OCI-LY7 (cell line): ENCODE results near the gene TPCN1. TPM values are rescaled to one million over a fixed set of nuclear protein-coding genes. Genes with fewer than 3 reads are reported as not detected.
A peak's percentile ranks its signal among the peaks of the same experiment; 100 is the strongest.

Experiments
- BruUV-seq: library from RNA; stranded (reverse); fragments of 400-500 nt; replicated peaks from 2 replicates; lab custom pipeline; 2021; lab: Mats Ljungman, UMichigan
- CTCF ChIA-PET: fragments of 300-600 bp; sonication (Branson Sonifier 250); formaldehyde crosslinking; loops from one replicate; lab custom pipeline; 2022; ENCODE audit warnings: antibody characterized with exemption; ENCODE audit not compliant: unreplicated experiment; lab: Charles Lee
- POLR2A ChIA-PET: fragments of 300-600 bp; sonication (Branson Sonifier 250); formaldehyde crosslinking; loops from one replicate; lab custom pipeline; 2022; ENCODE audit warnings: antibody characterized with exemption; lab: Charles Lee
- DNase-seq: peaks from one replicate; pipeline ENCODE4 v3.0.0-alpha.2; 2015; ENCODE audit warnings: low spot score
- H2AFZ ChIP-seq: fragments of 200-600 bp; sonication (generic), shearing (Covaris generic); 2 replicates; pipeline ENCODE4 v1.6.1; 2014; ENCODE audit warnings: mild to moderate bottlenecking, antibody characterized with exemption, low read length, moderate library complexity
- H3K27ac ChIP-seq: fragments of 200-600 bp; sonication (generic); 2 replicates; pipeline ENCODE4 v1.5.1; 2014; ENCODE audit warnings: mixed run types, low read depth, mild to moderate bottlenecking, moderate library complexity, low read length, inconsistent platforms; ENCODE audit not compliant: poor library complexity, severe bottlenecking
- H3K36me3 ChIP-seq: fragments of 200-600 bp; sonication (generic); 2 replicates; pipeline ENCODE4 v1.6.1; 2014; ENCODE audit warnings: mild to moderate bottlenecking, antibody characterized with exemption, low read length, moderate library complexity, mixed read lengths; ENCODE audit not compliant: insufficient read depth
- H3K4me1 ChIP-seq: fragments of 200-600 bp; sonication (generic); 2 replicates; pipeline ENCODE4 v1.5.1; 2014; ENCODE audit warnings: mild to moderate bottlenecking, low read length; ENCODE audit not compliant: insufficient read depth, poor library complexity, severe bottlenecking
- H3K4me2 ChIP-seq: fragments of 200-600 bp; sonication (generic); 2 replicates; pipeline ENCODE4 v1.6.1; 2014; ENCODE audit warnings: mild to moderate bottlenecking, low read length
- H3K4me3 ChIP-seq: fragments of 200-600 bp; sonication (generic); 2 replicates; pipeline ENCODE4 v1.5.1; 2014; ENCODE audit warnings: mild to moderate bottlenecking, low read depth, low read length; ENCODE audit not compliant: poor library complexity, severe bottlenecking
- H3K79me2 ChIP-seq: fragments of 200-600 bp; sonication (generic); 2 replicates; pipeline ENCODE4 v1.6.1; 2016; ENCODE audit warnings: low read depth, mild to moderate bottlenecking, low read length, moderate library complexity, mixed read lengths; ENCODE audit not compliant: insufficient read depth
- H3K9me2 ChIP-seq: fragments of 200-600 bp; sonication (generic); 2 replicates; pipeline ENCODE4 v1.6.1; 2016; ENCODE audit warnings: mild to moderate bottlenecking, low read length, mixed read lengths; ENCODE audit not compliant: insufficient read depth
- H3K9me3 ChIP-seq: fragments of 200-600 bp; sonication (generic); 2 replicates; pipeline ENCODE4 v1.6.1; 2014; ENCODE audit warnings: mild to moderate bottlenecking, mixed run types, low read length, mixed read lengths
- H4K20me1 ChIP-seq: fragments of 200-600 bp; sonication (generic); 2 replicates; pipeline ENCODE4 v1.6.1; 2014; ENCODE audit warnings: mild to moderate bottlenecking, antibody characterized with exemption, low read length, moderate library complexity, mixed read lengths; ENCODE audit not compliant: insufficient read depth
- EZH2phosphoT487 ChIP-seq: fragments of 200-600 bp; sonication (generic); IDR thresholded peaks from 2 replicates; pipeline ENCODE4 v1.6.1; 2018; ENCODE audit warnings: low read depth, borderline replicate concordance, mild to moderate bottlenecking, mixed run types, antibody characterized with exemption, low read length, moderate library complexity, mixed read lengths
- intact Hi-C: fragments of 100-400 bp; cut with micrococcal nuclease; formaldehyde crosslinking; loops from one replicate; pipeline ENCODE4 v1.10.0; 2022; ENCODE audit not compliant: unreplicated experiment
- total RNA-seq, 2 experiments: library from RNA; depleted of rRNA in 1 of 2; stranded (reverse); fragments of >200 nt in 1 of 2; shearing (Covaris generic) in 1 of 2; gene quantifications; 2 replicates each; pipeline ENCODE4 v1.2.3, GENCODE V29; 2014 to 2022
- TF ChIP-seq, protein P1 (sequence below): fragments of 200-600 bp; sonication (generic); conservative IDR thresholded peaks from 2 replicates; pipeline ENCODE4 v1.5.1; 2014; ENCODE audit warnings: mild to moderate bottlenecking, antibody characterized with exemption, low read length, moderate library complexity, mixed read lengths

Gene TPCN1
- total RNA-seq, 2 experiments from 2014 or later = 96.0 to 160 TPM

DNA sequence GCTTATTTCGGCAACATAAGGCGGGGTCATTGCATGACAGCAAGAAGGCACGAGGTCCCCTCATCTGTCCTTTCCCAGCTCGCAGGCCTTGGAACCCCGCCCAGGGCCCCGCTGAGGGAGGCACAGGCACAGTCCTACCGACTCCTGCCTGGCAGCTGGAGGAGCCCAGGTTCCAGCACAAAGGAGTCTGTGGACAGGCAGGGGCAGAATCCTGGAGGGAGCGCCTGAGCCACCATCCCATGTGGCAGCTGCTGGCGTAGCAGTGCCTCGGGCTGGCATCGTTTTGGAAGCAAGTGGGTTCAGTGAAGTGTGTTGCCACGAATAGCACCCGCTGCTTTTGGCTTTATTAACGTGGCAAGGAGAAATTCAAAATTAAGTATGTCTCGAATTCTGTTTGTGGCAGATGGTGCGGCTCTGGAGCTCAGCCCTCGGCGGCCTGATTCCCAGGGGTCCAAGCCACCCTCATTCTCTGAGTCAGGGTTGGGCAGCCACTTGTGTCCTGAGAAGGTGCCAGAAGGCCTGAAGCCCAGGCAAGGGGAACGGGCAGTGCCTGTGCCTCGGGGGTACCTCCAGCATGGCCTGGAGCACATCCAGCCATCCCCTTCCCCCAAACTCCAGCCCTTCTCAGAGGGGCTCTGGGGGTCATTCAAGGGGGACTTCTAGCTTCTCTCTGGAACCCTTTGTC is 77.7 kb downstream of the TPCN1 start:
- H3K36me3 ChIP-seq = peaks cover 96% of the 10 kb centered on the region
- intact Hi-C loops = no loop called here
- H3K9me3 ChIP-seq = no peaks in the 10 kb centered on the region
- no peak overlapping the region for H3K27ac ChIP-seq
- CTCF ChIA-PET = no interaction called here
- no peaks in the 10 kb centered on the region for H3K9me2 ChIP-seq
- no peaks in the 10 kb centered on the region for H4K20me1 ChIP-seq
- TF ChIP-seq EZH2phosphoT487 = no peak
- TF ChIP-seq, protein P1, sequence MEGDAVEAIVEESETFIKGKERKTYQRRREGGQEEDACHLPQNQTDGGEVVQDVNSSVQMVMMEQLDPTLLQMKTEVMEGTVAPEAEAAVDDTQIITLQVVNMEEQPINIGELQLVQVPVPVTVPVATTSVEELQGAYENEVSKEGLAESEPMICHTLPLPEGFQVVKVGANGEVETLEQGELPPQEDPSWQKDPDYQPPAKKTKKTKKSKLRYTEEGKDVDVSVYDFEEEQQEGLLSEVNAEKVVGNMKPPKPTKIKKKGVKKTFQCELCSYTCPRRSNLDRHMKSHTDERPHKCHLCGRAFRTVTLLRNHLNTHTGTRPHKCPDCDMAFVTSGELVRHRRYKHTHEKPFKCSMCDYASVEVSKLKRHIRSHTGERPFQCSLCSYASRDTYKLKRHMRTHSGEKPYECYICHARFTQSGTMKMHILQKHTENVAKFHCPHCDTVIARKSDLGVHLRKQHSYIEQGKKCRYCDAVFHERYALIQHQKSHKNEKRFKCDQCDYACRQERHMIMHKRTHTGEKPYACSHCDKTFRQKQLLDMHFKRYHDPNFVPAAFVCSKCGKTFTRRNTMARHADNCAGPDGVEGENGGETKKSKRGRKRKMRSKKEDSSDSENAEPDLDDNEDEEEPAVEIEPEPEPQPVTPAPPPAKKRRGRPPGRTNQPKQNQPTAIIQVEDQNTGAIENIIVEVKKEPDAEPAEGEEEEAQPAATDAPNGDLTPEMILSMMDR = no peak
- no peak overlapping the region for H3K4me2 ChIP-seq
- no peak for DNase-seq
- no peaks in the 10 kb centered on the region for H3K79me2 ChIP-seq
- H3K4me1 ChIP-seq = no peaks in the 10 kb centered on the region
- H2AFZ ChIP-seq = no peak overlapping the region
- TSS peak; percentile 64 for BruUV-seq
- POLR2A ChIA-PET = no interaction called here
- no peak overlapping the region for H3K4me3 ChIP-seq

GRCh38 chr12:113299619-113300237 is 78.5 kb downstream of the TPCN1 start:
- no peak overlapping the region for H2AFZ ChIP-seq

More at GRCh38 chr12:113299619-113300237, 78.5 kb downstream of the TPCN1 start:
- Histone ChIP-seq H3K36me3 (peaks cover 96% of the 10 kb centered on the region), H4K20me1 (no peaks in the 10 kb centered on the region), H3K79me2 (no peaks in the 10 kb centered on the region), H3K27ac (no peak overlapping the region), H3K9me2 (no peaks in the 10 kb centered on the region), H3K4me1 (no peaks in the 10 kb centered on the region), H3K9me3 (no peaks in the 10 kb centered on the region), H3K4me2 (no peak overlapping the region), H3K4me3 (no peak overlapping the region)
- intact Hi-C loops = no loop called here
- TF ChIP-seq EZH2phosphoT487 = no peak
- TF ChIP-seq, protein P1 = no peak
- ChIA-PET POLR2A (no interaction called here), CTCF (no interaction called here)
- BruUV-seq = no TSS peak
- DNase-seq = no peak
